Upper lobe of left lung (tissue), 4 donors: ENCODE data around the gene MAML1.

Experiments used
- POLR2A ChIP-seq, 4 donors: fragments of 450-650 bp; IDR thresholded peaks; one replicate each; pipeline ENCODE4 v1.5.1; 2016 to 2017; ENCODE audit warnings: antibody characterized with exemption in 4 of 4, mild to moderate bottlenecking in 2 of 4
- TF ChIP-seq, protein P1 (sequence below), 6 experiments: fragments of 450-650 bp in 4 of 6; fragments of 200-600 bp in 2 of 6; sonication (generic) in 2 of 6; IDR thresholded peaks; one replicate each; pipeline ENCODE4 v1.5.1; 2016 to 2019; ENCODE audit warnings: antibody characterized with exemption in 6 of 6

DNA sequence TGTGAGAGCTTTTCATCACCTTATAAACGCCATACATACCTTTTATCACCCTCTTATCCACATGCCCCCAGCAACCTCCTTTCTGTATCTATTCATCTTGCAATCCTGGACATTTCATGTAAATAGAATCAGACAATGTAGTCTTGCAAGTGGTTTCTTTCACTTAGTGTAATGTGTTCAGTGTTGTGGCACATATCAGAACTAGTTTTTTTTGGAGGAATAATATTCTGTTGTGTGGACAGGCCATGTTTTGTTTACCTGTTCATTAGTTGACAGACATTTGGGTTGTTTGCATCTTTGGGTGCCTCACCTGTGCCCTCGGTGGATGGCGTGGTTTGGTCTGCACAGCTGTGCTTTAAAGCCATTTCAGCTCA, 89.4 kb downstream of the MAML1 start:
- TF ChIP-seq, protein P1, sequence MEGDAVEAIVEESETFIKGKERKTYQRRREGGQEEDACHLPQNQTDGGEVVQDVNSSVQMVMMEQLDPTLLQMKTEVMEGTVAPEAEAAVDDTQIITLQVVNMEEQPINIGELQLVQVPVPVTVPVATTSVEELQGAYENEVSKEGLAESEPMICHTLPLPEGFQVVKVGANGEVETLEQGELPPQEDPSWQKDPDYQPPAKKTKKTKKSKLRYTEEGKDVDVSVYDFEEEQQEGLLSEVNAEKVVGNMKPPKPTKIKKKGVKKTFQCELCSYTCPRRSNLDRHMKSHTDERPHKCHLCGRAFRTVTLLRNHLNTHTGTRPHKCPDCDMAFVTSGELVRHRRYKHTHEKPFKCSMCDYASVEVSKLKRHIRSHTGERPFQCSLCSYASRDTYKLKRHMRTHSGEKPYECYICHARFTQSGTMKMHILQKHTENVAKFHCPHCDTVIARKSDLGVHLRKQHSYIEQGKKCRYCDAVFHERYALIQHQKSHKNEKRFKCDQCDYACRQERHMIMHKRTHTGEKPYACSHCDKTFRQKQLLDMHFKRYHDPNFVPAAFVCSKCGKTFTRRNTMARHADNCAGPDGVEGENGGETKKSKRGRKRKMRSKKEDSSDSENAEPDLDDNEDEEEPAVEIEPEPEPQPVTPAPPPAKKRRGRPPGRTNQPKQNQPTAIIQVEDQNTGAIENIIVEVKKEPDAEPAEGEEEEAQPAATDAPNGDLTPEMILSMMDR (IDR thresholded peaks at IDR 0.05), result no peak
- TF ChIP-seq POLR2A (IDR thresholded peaks at IDR 0.05), result no peak
